LNCaP clone FGC (cell line): Measurements from ENCODE around the gene MAGI1.

Experiments
- DNase-seq: peaks from one replicate; pipeline ENCODE4 v3.0.0-alpha.2; 2011; ENCODE audit warnings: low read depth
- H3K4me3 ChIP-seq: 2 replicates; pipeline ENCODE4 v1.5.1; 2011; ENCODE audit warnings: mild to moderate bottlenecking, low read depth, low read length, control low read depth
- CTCF ChIP-seq: IDR thresholded peaks from 2 replicates; pipeline ENCODE4 v1.5.1; 2012; ENCODE audit warnings: mild to moderate bottlenecking; ENCODE audit not compliant: control insufficient read depth, insufficient read depth; ENCODE audit errors: extremely low read depth

The MAGI1 gene

DNA sequence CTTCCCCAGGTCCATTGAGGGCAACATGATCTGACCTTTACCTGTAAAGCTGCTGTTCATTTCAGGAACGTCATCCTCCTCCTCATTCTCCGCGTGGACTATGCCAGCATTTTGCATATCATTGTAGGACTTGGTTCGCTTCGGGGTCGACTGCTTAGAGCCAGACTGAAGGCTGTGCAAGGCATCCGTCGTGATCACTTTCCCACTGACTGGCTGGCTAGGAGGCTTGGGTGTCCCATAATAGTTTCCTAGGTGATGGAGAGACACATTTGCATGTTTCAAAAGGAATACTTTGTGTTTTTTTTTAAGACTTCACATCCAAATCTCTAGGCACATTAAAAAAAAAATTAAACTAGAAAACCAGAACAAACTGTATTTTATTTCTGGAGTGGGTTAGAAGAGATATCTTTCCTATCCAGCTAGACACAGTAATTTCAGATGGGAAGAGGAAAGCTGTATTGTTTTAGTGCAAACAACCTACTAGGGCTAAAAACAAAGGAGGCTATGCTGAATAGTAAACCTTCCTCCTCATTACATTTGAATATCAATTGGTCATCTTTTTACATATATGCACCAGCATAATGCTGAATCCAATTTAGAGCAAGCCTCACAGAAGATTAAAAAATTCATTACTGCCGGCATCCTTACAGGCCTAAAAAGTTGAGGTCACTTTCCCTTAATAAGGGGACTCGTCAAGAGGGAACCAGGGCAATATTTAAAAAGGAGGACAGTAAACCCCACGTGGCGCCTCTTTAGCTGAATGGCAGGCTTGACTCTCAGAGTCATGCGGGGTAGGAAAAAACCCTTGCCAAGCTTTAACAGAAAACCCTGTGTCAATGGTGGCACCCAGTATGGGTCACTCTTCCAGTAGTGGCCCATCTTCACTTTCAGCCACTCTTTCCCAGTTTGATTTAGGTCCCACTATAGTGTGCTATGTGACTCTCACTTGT, 559.9 kb downstream of the MAGI1 start:
- no peak for TF ChIP-seq CTCF
- H3K4me3 ChIP-seq = no peak overlapping the region
- DNase-seq = no peak

- no peak for TF ChIP-seq CTCF
- no peak for DNase-seq
- H3K4me3 ChIP-seq = no peak overlapping the region
These were observed 565.0 kb downstream of the MAGI1 start for GRCh38 chr3:65473736-65474135.

DNA sequence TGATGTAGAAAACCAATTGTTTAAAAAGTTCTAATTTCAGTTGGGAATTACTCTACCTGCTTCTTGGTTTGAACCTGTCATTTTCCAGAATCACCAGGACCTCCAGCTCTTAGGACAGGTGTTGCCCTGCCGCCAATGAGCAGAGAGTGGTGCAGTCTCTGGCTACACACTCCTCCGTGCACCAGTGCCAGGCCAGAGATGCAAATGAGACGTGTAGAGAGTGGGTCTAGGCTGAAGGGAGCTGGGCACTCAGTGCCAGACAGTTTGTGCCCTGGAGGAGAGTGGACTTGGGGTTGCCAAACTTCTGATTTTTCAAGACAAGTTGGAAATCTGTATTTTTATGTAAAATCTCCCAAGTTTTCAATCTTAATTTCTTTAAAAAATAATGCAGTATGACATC, 566.2 kb downstream of the MAGI1 start:
- no peak for TF ChIP-seq CTCF
- DNase-seq = no peak
- H3K4me3 ChIP-seq = no peak overlapping the region

DNA sequence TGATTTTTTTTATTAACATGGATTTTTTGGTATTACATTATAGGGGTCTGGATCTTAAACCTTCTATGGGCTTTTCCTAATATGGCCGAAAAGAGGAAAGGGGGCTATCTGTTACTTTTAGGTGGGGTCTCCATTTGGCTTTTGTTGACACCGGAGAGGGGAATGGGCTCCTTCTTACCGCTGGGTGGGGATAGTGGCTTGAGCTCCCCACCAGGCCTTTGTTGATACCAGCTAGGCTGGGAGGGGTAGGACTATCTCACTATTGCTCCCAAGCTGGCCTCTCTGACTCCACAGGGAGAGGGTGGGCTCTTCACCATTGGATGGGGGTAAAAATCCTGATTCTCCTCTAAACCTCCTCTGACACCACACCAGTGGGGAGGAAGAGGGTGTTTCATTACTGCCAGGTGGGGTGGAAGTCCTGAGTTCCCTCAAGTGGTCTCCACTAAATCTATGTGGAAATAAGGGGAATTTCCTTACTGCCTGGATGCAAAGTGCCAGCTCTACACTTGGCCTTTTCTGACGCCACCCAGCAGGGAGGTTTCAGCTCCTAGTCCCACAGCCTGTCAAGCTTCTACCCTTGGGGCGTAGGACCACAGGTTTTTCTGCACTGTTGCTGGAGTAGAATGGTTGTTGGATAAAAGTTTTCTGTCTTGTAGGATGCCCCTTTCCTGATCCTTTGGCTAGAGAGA, 572.3 kb downstream of the MAGI1 start:
- no peak for DNase-seq
- TF ChIP-seq CTCF = no peak
- no peak overlapping the region for H3K4me3 ChIP-seq

DNA sequence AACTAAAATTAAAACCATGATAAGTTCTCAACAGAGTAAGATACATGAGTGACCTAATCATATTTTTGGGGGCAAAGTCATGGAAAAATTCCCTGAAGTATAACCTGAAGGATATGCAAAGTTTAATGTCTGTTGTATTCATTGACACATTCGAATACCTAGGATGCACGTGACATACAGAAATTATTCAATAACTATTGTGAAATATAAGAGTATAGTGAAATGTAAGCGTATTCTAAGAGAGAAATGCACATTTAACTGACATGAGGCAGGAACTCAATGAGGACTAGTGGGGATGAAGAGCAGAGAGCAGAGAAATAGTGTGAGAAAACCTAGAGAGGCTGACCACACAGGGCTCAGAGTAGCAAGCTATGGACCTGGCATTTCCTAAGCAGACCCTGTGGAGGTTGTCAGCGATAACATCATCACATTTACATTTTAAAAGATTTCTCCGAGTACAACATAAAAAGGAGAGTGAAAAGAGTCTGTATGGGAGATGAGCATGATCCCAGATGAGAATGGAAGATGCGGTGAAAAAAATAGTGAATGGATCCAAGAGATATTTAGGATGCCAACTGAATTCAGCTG, 588.8 kb downstream of the MAGI1 start:
- no peak for TF ChIP-seq CTCF
- no peak overlapping the region for H3K4me3 ChIP-seq
- DNase-seq = no peak

DNA sequence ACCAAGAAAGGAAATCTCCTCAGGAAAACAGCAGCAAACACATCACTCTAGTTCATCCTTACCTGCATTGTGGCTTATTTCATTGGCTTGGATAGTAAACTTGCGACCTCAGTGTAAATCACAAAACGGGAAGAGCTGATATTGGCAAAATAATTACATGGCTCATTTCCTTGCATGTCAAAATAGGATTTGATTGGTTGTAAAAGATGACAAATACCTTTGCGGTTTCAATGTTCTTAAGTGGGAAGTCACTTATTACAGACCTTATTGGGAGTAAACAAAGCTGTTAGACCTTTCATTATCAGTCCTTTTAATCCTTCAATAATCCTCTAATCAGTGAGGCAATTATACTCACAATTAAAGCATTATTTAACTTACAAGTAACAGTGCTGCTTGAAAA, 590.6 kb downstream of the MAGI1 start:
- no peak for TF ChIP-seq CTCF
- no peak for DNase-seq
- H3K4me3 ChIP-seq = no peak overlapping the region
